Astrocyte (in vitro differentiated cells and primary cell): Measurements from ENCODE around the gene LUZP2.

Experiments used
- EZH2 ChIP-seq: IDR thresholded peaks from 2 replicates; pipeline ENCODE4 v1.6.1; 2012; ENCODE audit warnings: mild to moderate bottlenecking, low read length, inconsistent platforms; ENCODE audit not compliant: insufficient read depth
- TF ChIP-seq, protein P1 (sequence below): IDR thresholded peaks from 2 replicates; pipeline ENCODE4 v1.5.1; 2011; ENCODE audit warnings: low read depth, mild to moderate bottlenecking, inconsistent platforms, low read length, moderate library complexity; ENCODE audit not compliant: insufficient read depth

DNA sequence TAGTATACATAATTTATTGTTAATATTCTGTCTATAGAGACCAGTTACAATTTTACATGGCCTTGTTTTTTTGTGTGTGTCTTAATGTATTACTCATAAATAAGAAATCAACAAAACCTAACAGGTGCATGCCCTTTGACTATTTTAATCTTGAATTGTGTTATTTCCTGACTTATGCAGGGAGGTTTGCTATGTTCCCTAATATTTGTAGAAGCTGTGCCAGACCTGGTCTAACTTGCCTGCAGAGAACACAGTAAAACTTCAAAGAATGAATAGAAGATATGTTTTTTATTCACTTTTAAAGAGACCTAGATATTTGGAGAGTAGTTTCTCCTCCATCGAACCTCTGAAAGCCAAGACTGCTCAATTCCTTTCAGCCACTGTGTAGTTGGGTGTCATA is 234.7 kb downstream of the LUZP2 start:
- TF ChIP-seq, protein P1, sequence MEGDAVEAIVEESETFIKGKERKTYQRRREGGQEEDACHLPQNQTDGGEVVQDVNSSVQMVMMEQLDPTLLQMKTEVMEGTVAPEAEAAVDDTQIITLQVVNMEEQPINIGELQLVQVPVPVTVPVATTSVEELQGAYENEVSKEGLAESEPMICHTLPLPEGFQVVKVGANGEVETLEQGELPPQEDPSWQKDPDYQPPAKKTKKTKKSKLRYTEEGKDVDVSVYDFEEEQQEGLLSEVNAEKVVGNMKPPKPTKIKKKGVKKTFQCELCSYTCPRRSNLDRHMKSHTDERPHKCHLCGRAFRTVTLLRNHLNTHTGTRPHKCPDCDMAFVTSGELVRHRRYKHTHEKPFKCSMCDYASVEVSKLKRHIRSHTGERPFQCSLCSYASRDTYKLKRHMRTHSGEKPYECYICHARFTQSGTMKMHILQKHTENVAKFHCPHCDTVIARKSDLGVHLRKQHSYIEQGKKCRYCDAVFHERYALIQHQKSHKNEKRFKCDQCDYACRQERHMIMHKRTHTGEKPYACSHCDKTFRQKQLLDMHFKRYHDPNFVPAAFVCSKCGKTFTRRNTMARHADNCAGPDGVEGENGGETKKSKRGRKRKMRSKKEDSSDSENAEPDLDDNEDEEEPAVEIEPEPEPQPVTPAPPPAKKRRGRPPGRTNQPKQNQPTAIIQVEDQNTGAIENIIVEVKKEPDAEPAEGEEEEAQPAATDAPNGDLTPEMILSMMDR: no peak
- no peak for TF ChIP-seq EZH2
